ENCODE measurements around the gene UBE4B.
"Not testable (repeated sequence)": the region's sequence is repeated elsewhere in the genome, so short reads cannot be mapped to it uniquely, and the experiment has no call there.

The UBE4B gene
- 44.3 to 58.6 (median 53.3) reads per million in 4 donors for total RNA-seq

DNA sequence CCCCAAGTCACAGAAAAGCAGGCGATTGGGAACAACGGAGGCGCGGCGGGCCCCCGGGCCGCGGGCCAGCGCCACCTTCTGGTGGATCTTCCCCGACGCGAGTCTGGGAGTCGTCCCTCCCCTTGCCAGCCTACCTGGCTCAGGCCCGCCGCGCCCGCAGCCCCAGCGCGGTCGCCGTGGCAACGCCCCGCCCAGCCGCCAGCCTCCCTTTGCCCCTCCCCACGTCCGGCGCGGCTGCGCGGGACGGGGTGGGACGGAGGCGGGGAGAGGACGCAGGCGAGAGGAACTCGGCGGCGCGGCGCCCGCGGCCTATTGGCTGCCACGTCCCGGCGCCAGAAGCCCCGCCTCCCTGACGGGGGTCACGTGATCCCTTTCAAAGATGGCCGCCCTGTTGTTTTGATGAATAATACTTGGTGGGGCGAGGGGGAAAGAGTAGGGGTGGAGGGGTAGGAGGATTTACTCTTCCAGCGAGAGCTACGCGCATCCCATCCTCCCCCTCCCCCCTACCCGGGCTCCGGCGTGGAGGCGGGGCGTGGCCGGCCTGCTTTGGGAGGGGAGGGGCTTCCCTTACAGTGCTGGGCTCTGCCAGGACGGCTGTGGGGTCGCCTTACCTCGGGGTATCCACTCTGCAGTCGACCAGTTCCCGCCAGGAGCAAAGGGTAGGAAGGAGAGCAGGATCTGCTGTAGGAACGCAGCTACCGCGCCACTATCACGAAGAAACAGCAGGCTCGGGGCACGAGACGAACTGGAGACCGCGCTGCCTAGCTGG lies at the start of gene UBE4B:
Gene UBE4B (plus strand): TSS at position 369 of the 769 bp plus-strand sequence. CDS start 713 bp downstream, outside the sequence.
- peak; percentile 96 to 100 (median 98) for DNase-seq

DNA sequence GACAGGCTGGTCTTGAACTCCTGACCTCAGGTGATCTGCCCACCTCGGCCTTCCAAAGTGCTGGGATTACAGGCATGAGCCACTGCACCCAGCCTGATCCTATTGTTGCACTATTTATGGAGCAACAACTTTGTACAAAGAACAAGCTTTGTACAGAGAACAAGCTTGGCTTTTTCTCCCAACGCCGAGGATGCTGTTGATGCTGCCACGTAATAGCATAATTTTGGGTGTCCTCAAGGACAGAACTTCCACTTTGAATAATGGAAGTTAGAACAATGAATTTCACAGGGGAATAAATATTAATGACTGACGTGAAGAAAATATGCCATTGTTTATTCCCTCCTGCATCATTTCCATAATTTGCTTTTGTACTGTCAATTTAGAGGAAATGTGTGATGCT lies 48.5 kb upstream of the UBE4B start:
- no peak for DNase-seq

DNA sequence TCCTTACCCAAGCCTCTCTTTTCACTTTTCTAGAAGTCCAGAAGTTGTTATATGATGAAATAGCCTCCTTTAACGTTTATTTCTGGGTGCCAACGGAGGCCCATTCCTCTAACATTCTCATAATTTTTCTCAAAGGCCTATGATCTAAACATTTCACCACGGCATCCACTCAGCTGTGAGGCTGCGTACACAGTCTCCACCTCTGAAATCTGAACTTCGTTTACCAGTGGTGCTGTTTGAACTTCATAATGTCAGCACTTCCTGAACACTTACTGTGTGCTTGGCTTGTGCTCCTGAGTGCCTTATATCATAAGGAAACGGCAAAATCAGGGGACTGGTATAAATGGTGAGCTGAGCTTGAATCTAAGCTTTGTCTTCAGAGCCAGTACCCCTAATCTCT lies 47.8 kb upstream of the UBE4B start:
- DNase-seq, result no peak

DNA sequence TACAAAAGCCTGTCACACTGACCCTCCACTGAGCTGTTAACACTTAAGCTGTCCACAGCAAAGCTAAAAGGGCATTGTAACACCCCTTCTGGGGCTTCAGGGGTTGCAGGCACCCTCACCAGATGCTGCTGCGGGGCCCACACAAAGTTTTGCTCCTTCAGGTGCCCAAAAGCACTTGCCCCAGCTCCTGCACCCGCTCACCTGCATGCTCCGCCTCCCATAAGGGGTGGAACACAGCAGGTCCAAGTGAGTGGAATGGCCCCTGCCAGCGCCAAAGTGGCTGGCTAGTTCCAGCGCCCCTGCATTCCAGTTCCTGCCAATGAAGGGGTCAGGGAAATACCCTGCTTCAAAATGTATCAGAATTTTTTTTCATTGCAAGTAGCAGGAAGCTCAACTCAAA lies 43.0 kb upstream of the UBE4B start:
- no peak for DNase-seq

DNA sequence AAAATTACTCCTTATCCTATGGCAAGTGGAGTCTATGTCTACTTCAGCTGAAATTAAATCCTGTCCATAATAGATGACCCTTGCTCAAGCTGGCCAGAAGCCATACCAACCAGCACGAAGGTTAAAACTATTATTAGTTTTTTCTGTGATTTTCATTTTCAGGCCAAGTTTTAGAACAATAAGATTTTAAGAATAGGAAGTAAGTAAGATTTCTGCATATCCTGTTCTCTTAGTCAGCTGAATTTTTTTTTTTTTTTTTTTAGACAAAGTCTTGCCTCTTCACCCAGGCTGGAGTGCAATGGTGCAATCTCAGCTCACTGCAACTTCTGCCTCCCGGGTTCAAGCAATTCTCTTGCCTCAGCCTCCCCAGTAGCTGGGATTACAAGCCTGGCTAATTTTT lies 41.8 kb upstream of the UBE4B start:
- DNase-seq, result no peak

DNA sequence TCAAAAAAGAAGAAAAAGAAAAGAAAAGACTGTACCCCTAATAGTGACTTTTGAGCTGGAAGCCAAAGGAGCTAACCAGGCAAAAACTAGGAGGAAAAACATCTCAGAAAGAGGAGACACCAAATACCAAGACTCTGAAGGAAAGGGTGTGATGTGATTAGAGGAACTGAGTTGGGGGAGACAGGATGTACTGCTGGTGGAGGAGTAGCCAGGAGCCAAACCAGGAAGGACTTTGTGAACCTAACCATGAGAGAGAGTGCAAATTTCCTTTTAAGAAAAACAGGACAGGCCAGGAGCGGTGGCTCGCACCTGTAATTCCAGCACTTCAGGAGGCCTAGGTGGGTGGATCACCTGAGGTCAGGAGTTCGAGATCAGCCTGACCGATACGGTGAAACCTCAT lies 39.8 kb upstream of the UBE4B start:
- DNase-seq, result no peak

DNA sequence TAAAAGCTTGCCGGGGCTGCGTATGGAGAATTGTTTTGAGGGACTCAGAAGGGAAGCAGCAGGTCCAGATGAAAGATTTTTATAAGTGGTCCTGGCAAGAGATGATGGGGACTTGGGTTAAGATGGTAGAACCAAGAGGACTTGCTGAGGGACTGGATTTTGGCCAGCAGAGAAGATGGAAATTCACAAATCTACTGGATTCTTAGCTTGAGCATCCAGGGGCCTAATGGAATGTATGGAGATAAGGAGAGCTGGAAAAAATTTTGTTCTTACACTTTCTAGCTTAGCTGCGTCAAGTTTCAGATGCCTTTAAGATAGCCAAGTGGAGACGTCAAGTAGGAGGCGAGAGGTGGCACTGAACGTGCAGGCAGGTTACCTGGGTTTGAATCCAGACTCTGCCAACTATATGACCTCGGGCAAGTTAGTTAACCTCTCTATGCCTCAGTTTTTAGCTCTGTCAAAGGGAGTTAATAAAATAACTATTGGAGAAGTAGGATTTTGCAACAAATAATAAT lies 39.1 kb upstream of the UBE4B start:
- no peak for DNase-seq

DNA sequence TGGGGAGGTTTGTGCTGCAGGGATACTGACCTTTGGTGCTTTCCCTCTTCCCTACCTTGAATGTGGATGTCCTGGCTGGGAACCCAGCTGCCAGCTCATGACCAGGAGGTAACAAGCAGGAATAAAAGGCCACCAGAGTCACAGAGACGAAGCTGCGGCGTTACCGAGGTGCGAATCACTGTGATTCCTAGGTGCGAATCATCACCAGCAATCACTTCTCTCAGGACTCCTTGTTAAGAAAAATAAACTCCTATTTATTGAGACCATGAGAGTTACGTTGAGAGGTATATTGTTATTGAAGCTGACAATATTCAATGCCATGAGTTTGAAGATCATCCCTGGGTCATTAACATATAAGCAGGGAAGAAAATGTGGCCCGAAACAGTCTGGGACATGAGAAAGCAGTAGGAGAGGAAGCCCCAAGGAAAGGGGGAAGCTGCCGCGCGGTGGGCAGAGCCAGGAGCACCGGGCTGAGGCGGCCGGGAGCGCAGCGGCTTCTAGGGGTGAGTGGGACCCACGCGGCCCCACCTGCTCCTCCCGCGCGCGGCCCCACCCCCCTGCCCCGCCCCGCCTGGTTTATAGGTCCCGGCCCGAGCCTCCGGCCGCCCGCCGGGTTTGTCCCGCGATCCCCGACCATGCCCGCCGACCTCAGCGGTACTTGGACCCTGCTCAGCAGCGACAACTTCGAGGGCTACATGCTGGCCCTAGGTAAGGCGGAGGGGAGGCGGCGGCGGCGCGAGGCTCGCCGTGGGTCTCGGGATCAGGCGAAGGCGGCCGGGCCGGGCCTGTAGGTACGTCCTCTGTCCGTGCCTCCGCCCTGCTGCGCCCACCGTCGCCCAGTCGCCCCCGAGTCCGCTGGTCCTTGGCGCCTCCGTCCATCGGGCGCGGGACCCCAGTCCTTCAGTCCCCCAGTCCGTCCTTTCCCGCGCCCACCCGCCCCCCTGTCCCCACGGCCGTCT lies 35.9 kb upstream of the UBE4B start, which contains the start of gene RBP7:
Gene RBP7 (plus strand): TSS at position 605 of the 959 bp plus-strand sequence. CDS start 31 bp downstream, at position 636.
- DNase-seq, result peak in 2 of 5 donors; percentile 3 to 7

DNA sequence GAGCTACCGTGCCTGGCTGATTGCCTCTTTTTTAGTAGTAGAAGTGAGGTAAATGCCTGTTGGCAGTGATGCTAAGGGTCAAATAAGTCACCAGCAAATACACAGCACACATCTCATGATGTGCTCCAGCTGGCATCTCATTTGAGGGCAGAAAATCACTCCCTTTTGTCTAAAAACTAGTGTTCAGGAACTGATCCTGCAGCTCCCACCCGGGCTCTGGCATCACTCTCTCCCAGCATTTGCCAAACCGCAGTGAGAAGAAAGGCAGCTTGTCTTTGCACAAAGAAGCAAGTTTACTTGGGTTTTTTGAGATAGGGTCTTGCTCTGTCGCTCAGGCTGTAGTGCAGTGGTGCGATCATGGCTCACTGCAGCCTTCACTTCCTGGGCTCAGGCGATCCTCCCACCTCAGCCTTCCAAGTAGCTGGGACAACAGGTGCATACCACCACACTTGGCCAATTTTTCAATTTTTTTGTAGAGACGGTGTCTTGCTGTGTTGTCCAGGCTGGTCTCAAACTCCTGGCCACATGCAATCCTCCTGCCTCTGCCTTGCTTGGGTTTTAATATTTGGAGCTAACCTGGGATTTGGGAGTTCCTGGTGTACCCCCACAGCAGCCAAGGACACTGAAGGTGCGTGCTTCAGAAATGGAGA lies 31.6 kb upstream of the UBE4B start:
- no peak for DNase-seq

DNA sequence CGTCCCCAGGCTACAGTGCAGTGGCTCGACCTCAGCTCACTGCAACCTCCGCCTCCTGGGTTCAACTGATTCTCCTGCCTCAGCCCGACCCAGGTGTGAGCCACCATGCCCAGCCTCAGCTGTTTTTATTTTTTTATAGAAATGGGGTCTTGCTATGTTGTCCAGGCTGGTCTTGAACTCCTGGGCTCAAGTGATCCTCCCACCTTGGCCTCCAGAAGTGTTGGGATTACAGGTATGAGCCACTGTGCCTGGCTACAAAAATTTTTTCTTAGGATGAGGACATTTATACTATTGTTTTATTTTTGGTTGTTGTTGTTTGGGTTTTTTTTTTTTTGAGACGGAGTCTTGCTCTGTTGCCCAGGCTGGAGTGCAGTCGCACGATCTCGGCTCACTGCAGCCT lies 27.5 kb upstream of the UBE4B start:
- not testable (repeated sequence) for DNase-seq

DNA sequence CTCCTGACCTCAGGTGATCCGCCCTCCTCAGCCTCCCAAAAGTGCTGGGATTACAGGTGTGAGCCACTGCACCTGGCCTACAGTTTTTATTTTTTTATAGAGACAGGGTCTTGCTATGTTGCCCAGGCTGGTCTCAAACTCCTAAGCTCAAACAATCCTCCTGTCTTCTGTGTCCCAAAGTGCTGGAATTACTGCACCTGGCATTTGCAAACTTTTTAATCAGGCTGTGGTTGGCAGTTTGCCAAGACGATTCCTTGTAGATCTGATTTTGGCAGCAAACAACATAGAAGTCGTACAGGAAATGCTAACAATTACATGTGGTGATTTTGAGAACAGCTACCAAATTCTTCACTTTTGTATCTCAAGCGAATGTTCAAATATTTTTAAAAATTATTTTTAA lies 25.6 kb upstream of the UBE4B start:
- no peak for DNase-seq

DNA sequence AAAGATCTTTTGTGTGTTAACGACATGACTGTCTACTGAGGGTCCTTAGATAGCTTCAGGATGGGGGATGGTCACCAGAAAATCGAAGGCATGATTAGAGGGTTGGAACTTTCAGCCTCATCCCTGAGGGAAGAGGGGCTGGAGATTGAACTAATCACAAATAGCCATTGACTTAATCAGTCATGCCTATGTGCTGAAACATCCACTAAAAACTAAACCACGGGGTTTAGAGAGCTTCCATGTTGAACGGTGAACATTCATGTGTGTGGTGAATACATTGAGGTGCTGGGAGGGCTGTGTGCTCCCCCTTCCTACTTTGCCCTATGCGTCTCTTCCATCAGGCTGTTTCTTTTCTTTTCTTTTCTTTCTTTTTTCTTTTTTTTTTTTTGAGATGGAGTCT lies 18.7 kb upstream of the UBE4B start:
- no peak for DNase-seq

DNA sequence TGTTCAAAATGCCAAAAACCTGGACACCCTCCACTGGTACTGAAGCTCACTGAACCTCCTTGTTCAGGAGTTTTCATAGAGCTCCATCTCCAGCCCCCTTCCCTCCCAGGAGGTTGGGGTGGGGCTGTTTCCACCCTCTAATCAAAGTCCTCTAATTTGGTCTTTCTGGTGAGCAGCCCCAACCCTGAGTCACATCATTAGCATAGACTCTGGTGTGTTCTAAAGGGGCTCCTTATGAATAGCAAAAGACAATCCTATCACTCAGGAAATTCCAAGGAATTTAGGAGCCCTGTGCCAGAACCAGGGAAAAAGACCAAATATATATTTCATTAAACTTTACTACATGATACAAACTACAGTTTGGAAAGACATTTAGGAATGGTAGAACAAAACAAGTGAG lies 13.2 kb upstream of the UBE4B start:
- no peak for DNase-seq

DNA sequence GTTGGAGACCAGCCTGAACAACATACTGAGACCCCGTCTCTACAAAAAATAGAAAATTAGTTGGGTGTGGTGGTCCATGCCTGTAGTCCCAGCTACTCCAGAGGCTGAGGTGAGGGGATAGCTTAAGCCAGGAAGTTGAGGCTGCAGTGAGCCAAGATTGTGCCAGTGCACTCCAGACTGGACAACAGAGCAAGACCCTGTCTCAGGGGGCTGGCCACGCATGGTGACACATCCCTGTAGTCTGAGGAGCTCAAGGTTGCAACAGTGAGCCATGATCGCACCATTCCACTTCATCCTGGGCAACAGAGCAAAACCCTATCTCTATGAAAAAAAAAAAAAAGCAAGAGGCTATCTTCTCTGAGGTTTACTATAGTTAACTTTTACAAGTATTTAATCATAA lies 12.7 kb upstream of the UBE4B start:
- no peak for DNase-seq

DNA sequence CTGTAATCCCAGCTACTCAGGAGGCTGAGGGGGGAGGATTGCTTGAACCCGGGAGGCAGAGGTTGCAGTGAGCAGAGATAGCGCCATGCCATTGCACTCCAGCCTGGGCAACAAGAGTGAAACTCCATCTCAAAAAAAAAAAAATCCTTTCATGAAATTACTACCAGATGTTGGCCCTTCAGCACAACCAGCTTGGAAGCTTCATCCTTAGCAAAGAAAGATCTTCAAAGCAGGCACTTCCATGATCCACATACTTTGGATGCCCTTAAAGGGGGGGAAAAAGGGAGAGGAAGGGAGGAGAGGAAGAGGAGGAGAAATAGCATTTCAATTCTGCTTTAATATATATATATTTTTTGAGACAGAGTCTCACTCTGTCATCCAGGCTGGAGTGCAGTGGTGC lies 12.1 kb upstream of the UBE4B start:
- DNase-seq, result not testable (repeated sequence)

DNA sequence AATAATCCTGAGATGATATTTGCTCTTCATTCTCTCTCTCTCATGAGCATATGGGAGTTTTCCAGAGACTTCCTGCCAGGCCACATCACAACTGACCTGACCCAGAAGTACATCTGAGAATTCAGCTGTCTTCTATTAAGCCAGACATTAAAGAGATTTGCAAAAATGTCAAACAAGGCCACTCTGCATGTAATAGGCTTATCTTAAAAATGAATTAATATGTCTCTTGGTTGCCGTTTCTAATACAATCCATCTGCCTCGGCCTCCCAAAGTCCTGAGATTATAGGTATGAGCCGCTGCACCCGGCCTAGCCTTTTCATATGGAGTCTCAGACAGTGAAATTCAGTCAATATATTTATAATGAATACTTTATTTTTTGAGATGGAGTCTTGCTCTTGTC lies 10.8 kb upstream of the UBE4B start:
- not testable (repeated sequence) for DNase-seq

DNA sequence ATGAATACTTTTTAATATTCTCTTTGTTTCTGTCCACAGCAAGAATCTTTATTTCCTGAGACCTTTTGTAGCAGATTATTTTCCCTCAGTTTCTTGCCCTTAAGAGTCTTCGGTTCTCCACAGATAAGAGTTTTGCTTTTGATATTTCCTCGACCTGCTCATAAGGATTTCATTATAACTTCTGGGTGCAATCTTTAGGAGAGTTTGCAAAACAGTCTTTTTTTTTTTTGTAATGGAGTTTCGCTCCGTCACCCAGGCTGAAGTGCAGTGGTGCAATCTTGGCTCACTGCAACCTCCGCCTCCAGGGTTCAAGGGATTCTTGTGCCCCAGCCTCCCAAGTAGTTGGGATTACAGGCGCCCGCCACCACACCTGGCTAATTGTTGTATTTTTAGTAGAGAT lies 10.1 kb upstream of the UBE4B start:
- DNase-seq, result no peak

DNA sequence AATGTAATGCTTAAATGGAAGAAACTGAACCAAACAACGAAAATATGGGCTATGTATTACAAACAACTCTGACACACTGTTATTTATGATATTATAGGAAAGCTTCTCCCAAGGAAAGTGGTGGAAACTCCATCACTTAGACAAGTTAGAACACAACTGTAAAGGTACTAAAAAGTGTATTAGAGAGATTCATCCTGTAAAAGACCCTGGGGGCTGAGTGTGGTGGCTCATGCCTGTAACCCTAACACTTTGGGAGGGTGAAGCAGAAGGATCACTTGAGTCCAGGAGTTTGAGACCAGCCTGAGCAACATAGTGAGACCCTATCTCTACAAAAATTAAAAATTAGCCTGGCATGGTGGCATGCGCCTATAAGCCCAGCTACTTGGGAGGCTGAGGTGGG lies 7.4 kb upstream of the UBE4B start:
- DNase-seq, result no peak

DNA sequence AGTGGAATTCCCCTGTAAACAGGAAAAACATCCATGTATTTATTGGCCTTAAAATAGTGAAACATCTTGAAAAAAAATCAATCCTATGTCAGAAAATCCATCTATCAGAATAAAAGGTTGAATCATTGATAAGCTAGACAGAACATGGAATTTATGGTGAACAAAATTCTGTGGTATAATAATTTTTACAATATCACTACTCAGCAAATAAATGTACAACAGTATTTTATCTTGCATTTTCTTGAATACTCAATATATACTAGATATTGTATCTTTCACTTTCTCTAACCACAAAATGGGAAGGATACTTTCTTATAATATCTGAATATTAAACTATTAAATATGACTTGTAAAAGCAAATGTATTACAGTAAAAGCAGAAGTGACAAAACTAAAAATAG lies 5.7 kb upstream of the UBE4B start:
- no peak for DNase-seq

DNA sequence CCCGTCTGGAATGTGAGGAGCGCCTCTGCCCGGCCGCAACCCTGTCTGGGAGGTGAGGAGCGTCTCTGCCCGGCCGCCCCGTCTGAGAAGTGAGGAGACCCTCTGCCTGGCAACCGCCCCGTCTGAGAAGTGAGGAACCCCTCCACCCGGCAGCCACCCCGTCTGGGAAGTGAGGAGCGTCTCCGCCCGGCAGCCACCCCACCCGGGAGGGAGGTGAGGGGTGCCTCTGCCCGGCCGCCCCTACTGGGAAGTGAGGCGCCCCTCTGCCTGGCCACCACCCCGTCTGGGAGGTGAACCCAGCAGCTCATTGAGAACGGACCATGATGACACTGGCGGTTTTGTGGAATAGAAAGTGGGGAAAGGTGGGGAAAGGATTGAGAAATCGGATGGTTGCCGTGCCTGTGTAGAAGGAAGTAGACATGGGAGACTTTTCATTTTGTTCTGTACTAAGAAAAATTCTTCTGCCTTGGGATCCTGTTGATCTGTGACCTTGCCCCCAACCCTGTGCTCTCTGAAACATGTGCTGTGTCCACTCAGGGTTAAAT lies 3.7 kb upstream of the UBE4B start:
- not testable (repeated sequence) for DNase-seq

DNA sequence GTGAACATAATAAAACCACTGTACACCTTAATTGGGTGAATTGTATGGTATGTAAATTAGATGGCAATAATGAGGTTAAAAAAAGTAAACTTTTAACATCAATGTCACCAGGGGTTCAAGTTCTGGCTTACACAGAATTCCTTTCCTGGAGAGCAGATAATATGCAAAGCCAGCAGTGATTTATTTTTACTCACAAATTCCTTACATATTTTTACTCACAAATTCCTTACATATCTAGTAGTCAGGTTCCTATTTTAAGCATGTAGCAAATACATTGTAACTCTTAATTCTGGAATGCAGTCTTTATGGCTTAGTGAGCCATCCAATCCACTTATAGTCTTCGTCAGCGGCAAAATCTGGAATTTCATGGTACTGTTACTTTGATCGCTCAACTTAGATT lies 1.3 kb upstream of the UBE4B start:
- no peak for DNase-seq

DNA sequence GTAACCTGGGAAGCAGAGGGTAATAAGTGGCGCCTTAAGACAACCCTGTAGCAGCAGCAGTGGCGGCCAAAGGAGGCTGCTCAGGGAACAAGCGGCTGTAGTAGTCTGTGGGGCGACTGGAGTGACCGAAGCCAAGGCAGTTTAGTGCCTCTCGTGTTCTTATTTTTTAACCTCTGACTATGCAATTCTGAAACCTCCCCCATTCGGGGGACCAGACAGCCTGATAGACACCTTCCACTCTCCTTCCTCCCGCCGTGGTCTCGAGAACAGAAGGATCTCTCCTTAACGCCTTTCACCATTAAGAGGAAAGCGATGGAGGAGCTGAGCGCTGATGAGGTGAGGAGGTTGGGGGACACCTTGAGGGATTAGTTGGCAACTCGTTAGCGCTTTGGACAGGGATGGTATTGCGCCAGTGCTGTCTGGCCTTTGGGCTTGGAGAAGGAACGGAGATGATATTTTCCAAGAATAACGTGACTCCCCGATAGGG lies 644 bp downstream of the UBE4B start:
- no peak for DNase-seq
